Spleen (tissue), 7 donors: ENCODE data around the gene BTBD10.

Experiments used
- CTCF ChIP-seq, 11 experiments: fragments of 200-600 bp in 7 of 11; fragments of 450-650 bp in 4 of 11; sonication (generic) in 4 of 11; IDR thresholded peaks in 8 of 11; conservative IDR thresholded peaks in 3 of 11; 1 replicate in 7 of 11; 2 replicates in 4 of 11; pipeline versions ENCODE4 v1.4.0 to v1.8.0; 2016 to 2021; ENCODE audit warnings: antibody characterized with exemption in 11 of 11, inconsistent platforms in 4 of 11, mild to moderate bottlenecking in 1 of 11
- POLR2A ChIP-seq, 3 donors: fragments of 450-650 bp; IDR thresholded peaks; one replicate each; pipeline ENCODE4 v1.5.1; 2017; ENCODE audit warnings: antibody characterized with exemption in 3 of 3, mild to moderate bottlenecking in 1 of 3
- POLR2AphosphoS5 ChIP-seq, 3 donors: sonication (generic); formaldehyde crosslinking; IDR thresholded peaks; one replicate each; pipeline ENCODE4 v1.5.1; 2017; ENCODE audit warnings: antibody characterized with exemption in 3 of 3
- donor health status: DM: no; HTN: no; CAD: no; lungs with moderate emphysema.
- donor health status: DM: no; HTN: no; CAD: no.
- donor health status: DM: no; HTN: no; CAD: no.

GRCh38 chr11:13346470-13346869 is 116.6 kb downstream of the BTBD10 start:
- TF ChIP-seq POLR2AphosphoS5 (IDR thresholded peaks at IDR 0.05) (no peak), CTCF (IDR thresholded peaks at IDR 0.05 in 8 of 11, conservative IDR thresholded peaks at IDR 0.05 in 3 of 11) (no peak), POLR2A (IDR thresholded peaks at IDR 0.05) (no peak)
